Effector memory CD4-positive, alpha-beta T cell (primary cell): Measurements from ENCODE around the gene GPR142.

Source experiments
- DNase-seq, 3 donors: peaks; one replicate each; pipeline ENCODE4 v3.0.0-alpha.2; 2020
- H3K27ac ChIP-seq: 2 replicates; pipeline ENCODE4 v1.7.0; 2013; ENCODE audit warnings: mild to moderate bottlenecking, low read length, moderate library complexity; ENCODE audit not compliant: insufficient read depth, poor library complexity, severe bottlenecking
- H3K27me3 ChIP-seq: replicated peaks from 2 replicates; pipeline ENCODE4 v1.7.0; 2013; ENCODE audit warnings: mild to moderate bottlenecking, low read length; ENCODE audit not compliant: insufficient read depth, control insufficient read depth, poor library complexity, severe bottlenecking
- H3K36me3 ChIP-seq: 2 replicates; pipeline ENCODE4 v1.7.0; 2013; ENCODE audit warnings: mild to moderate bottlenecking, low read length, moderate library complexity; ENCODE audit not compliant: control insufficient read depth, insufficient read depth
- H3K4me1 ChIP-seq: 2 replicates; pipeline ENCODE4 v1.7.0; 2013; ENCODE audit warnings: low read length, mild to moderate bottlenecking; ENCODE audit not compliant: control insufficient read depth, insufficient read depth, poor library complexity, severe bottlenecking
- H3K4me3 ChIP-seq: 2 replicates; pipeline ENCODE4 v1.7.0; 2013; ENCODE audit warnings: low read length, low read depth, mild to moderate bottlenecking; ENCODE audit not compliant: insufficient read depth, poor library complexity, severe bottlenecking
- H3K9me3 ChIP-seq: 2 replicates; pipeline ENCODE4 v1.7.0; 2013; ENCODE audit warnings: mild to moderate bottlenecking, low read length, moderate library complexity; ENCODE audit not compliant: control insufficient read depth

GPR142 gene

GRCh38 chr17:74407384-74407783, 40.1 kb downstream of the GPR142 start:
- H3K4me1 ChIP-seq = no peaks in the 10 kb centered on the region
- H3K9me3 ChIP-seq = no peaks in the 10 kb centered on the region
- no peaks in the 10 kb centered on the region for H3K36me3 ChIP-seq
- no peak overlapping the region for H3K4me3 ChIP-seq
- no peaks in the 10 kb centered on the region for H3K27me3 ChIP-seq
- no peak for DNase-seq
- H3K27ac ChIP-seq = no peak overlapping the region

GRCh38 chr17:74408262-74408661, 41.0 kb downstream of the GPR142 start:
- Histone ChIP-seq H3K4me3 (no peak overlapping the region), H3K9me3 (no peaks in the 10 kb centered on the region), H3K27me3 (no peaks in the 10 kb centered on the region), H3K36me3 (no peaks in the 10 kb centered on the region), H3K27ac (no peak overlapping the region), H3K4me1 (no peaks in the 10 kb centered on the region)
- DNase-seq = no peak

- Histone ChIP-seq H3K9me3 (no peaks in the 10 kb centered on the region), H3K4me1 (no peaks in the 10 kb centered on the region), H3K27me3 (no peaks in the 10 kb centered on the region), H3K27ac (no peak overlapping the region), H3K36me3 (no peaks in the 10 kb centered on the region), H3K4me3 (no peak overlapping the region)
- no peak for DNase-seq
Observed at GRCh38 chr17:74408815-74409214, 41.5 kb downstream of the GPR142 start.

GRCh38 chr17:74410001-74410443, 42.7 kb downstream of the GPR142 start:
- DNase-seq = no peak
- Histone ChIP-seq H3K9me3 (no peaks in the 10 kb centered on the region), H3K27me3 (no peaks in the 10 kb centered on the region), H3K4me1 (no peaks in the 10 kb centered on the region), H3K4me3 (no peak overlapping the region), H3K36me3 (no peaks in the 10 kb centered on the region), H3K27ac (no peak overlapping the region)

GRCh38 chr17:74412581-74412980, 45.3 kb downstream of the GPR142 start:
- DNase-seq = no peak
- H3K9me3 ChIP-seq = no peaks in the 10 kb centered on the region

GRCh38 chr17:74413491-74413890, 46.2 kb downstream of the GPR142 start:
- no peaks in the 10 kb centered on the region for H3K9me3 ChIP-seq
- no peak overlapping the region for H3K4me3 ChIP-seq
- H3K27ac ChIP-seq = no peak overlapping the region
- H3K4me1 ChIP-seq = no peaks in the 10 kb centered on the region
- no peaks in the 10 kb centered on the region for H3K36me3 ChIP-seq
- no peaks in the 10 kb centered on the region for H3K27me3 ChIP-seq
- no peak for DNase-seq

More at GRCh38 chr17:74412581-74412980, 45.3 kb downstream of the GPR142 start:
- Histone ChIP-seq H3K4me3 (no peak overlapping the region), H3K4me1 (no peaks in the 10 kb centered on the region), H3K27ac (no peak overlapping the region), H3K36me3 (no peaks in the 10 kb centered on the region), H3K27me3 (no peaks in the 10 kb centered on the region)

GRCh38 chr17:74414510-74414909, 47.2 kb downstream of the GPR142 start:
- Histone ChIP-seq H3K36me3 (no peaks in the 10 kb centered on the region), H3K4me1 (no peaks in the 10 kb centered on the region), H3K9me3 (no peaks in the 10 kb centered on the region), H3K27me3 (no peaks in the 10 kb centered on the region), H3K27ac (no peak overlapping the region), H3K4me3 (no peak overlapping the region)
- no peak for DNase-seq

GRCh38 chr17:74415608-74416396, 48.5 kb downstream of the GPR142 start:
- Histone ChIP-seq H3K9me3 (no peaks in the 10 kb centered on the region), H3K4me1 (no peaks in the 10 kb centered on the region), H3K36me3 (no peaks in the 10 kb centered on the region), H3K4me3 (no peak overlapping the region), H3K27ac (no peak overlapping the region), H3K27me3 (no peaks in the 10 kb centered on the region)
- no peak for DNase-seq

- no peak for DNase-seq
- no peak overlapping the region for H3K4me3 ChIP-seq
Observed at GRCh38 chr17:74417178-74418045, 50.1 kb downstream of the GPR142 start.

GRCh38 chr17:74419928-74420411, 52.7 kb downstream of the GPR142 start:
- Histone ChIP-seq H3K36me3 (no peaks in the 10 kb centered on the region), H3K9me3 (no peaks in the 10 kb centered on the region), H3K27me3 (no peaks in the 10 kb centered on the region), H3K4me1 (no peaks in the 10 kb centered on the region), H3K4me3 (no peak overlapping the region), H3K27ac (no peak overlapping the region)
- no peak for DNase-seq

More at GRCh38 chr17:74417178-74418045, 50.1 kb downstream of the GPR142 start:
- no peaks in the 10 kb centered on the region for H3K36me3 ChIP-seq
- no peaks in the 10 kb centered on the region for H3K27me3 ChIP-seq
- no peaks in the 10 kb centered on the region for H3K4me1 ChIP-seq
- no peak overlapping the region for H3K27ac ChIP-seq
- no peaks in the 10 kb centered on the region for H3K9me3 ChIP-seq
